ENCODE measurements around the gene CCDC106. TPM values are rescaled to one million over a fixed set of nuclear protein-coding genes. Genes with fewer than 3 reads are reported as not detected.

Gene CCDC106
- total and polyA plus RNA-seq, 2 of the 4 experiments (the other 2 are of a cell fraction), result 2.3 to 13.6 TPM

DNA sequence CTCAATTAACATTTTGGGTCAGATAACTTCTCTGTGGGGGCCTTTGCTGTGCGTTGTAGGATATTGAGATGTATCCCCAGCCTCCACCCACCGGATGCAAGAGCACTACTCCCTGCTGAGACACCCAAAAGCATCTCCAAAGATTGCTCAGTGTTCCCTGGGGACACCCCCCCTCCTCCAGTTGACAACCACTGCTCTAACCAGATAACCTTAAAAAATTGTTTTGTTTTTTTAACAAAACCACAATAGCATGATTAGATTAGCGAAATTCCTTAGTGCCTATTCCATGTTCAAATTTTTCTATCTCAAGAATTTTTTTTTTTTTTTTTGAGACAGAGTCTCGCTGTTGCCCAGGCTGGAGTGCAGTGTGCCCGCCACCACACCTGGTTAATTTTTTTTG lies 24.4 kb downstream of the CCDC106 start:
- POLR2A ChIA-PET (ENCODE audit: unreplicated experiment), result no interaction called here
- H3K14ac ChIP-seq (replicated peaks; ENCODE audit: low read depth, low read length), result no peak overlapping the region

More for the DNA sequence above, 24.4 kb downstream of the CCDC106 start:
- Histone ChIP-seq H2AFZ (replicated peaks; ENCODE audit: low read length, poor library complexity) (no peak overlapping the region), H2BK5ac (ENCODE audit: low read depth, low read length, poor library complexity, severe bottlenecking) (no peak overlapping the region), H3K9me3 (ENCODE audit: control insufficient read depth, insufficient read depth, low read length) (no peaks in the 10 kb centered on the region), H4K20me1 (ENCODE audit: insufficient read depth, low read length) (peaks cover 64% of the 10 kb centered on the region), H3K18ac (ENCODE audit: low read depth, low read length) (no peak overlapping the region), H3K36me3 (ENCODE audit: control insufficient read depth, insufficient read depth, low read length) (peaks cover 39% of the 10 kb centered on the region), H2BK15ac (ENCODE audit: low read depth, low read length) (no peak overlapping the region), H3K4me1 (ENCODE audit: control insufficient read depth, insufficient read depth, low read length) (peaks cover 5% of the 10 kb centered on the region; the same call in 1 of the 2 replicates), H3K9ac (ENCODE audit: low read depth, low read length) (no peak overlapping the region), H2AK9ac (replicated peaks; ENCODE audit: low read depth, low read length, poor library complexity) (no peak overlapping the region), H4K8ac (ENCODE audit: low read depth in 2 of 2, low read length in 2 of 2) (no peak overlapping the region), H3K23ac (ENCODE audit: low read depth, low read length) (no peak overlapping the region), H3K27me3 (ENCODE audit: control insufficient read depth, insufficient read depth, low read length) (no peaks in the 10 kb centered on the region), H3K9me1 (ENCODE audit: insufficient read depth, low read length) (no peaks in the 10 kb centered on the region), H4K5ac (ENCODE audit: low read depth, low read length) (no peak overlapping the region), H2BK120ac (ENCODE audit: low read depth, low read length) (no peak overlapping the region), H3K4me3 (ENCODE audit: insufficient read depth, low read depth, low read length) (no peak overlapping the region), H2AK5ac (ENCODE audit: low read depth, low read length) (no peak overlapping the region), H4K91ac (ENCODE audit: insufficient read depth, low read depth, low read length) (no peak overlapping the region), H3K4ac (ENCODE audit: low read depth, low read length) (no peak overlapping the region), H3K79me1 (ENCODE audit: low read depth in 1 of 2, low read length in 2 of 2) (peaks cover 18 to 49% of the 10 kb centered on the region in 2 experiments; a peak in 3 of 4 replicates), H3K4me2 (ENCODE audit: low read depth, low read length) (no peak overlapping the region), H3K56ac (ENCODE audit: extremely low read depth, insufficient read depth, low read length) (no peak overlapping the region), H2BK20ac (ENCODE audit: low read depth, low read length) (no peak overlapping the region), H3K27ac (ENCODE audit: insufficient read depth, low read length) (no peak overlapping the region)
- DNase-seq, result peak; percentile 23
- TF ChIP-seq FOS (IDR thresholded peaks at IDR 0.05; ENCODE audit: low read depth, low read length) (no peak), MAFK (IDR thresholded peaks at IDR 0.05; ENCODE audit: low read depth, low read length) (no peak), MXI1 (IDR thresholded peaks at IDR 0.05; ENCODE audit: borderline replicate concordance, low read depth, low read length) (no peak), RCOR1 (IDR thresholded peaks at IDR 0.05; ENCODE audit: insufficient replicate concordance, low read length) (no peak), NFE2L2 (IDR thresholded peaks at IDR 0.05; ENCODE audit: low read depth, low read length) (no peak), BHLHE40 (IDR thresholded peaks at IDR 0.05; ENCODE audit: low read depth, low read length) (no peak), RAD21 (IDR thresholded peaks at IDR 0.05; ENCODE audit: low read length) (no peak), CEBPB (IDR thresholded peaks at IDR 0.05; ENCODE audit: low read depth, low read length) (no peak), CHD1 (IDR thresholded peaks at IDR 0.05; ENCODE audit: low read depth, low read length) (no peak)
- TF ChIP-seq, protein P1, sequence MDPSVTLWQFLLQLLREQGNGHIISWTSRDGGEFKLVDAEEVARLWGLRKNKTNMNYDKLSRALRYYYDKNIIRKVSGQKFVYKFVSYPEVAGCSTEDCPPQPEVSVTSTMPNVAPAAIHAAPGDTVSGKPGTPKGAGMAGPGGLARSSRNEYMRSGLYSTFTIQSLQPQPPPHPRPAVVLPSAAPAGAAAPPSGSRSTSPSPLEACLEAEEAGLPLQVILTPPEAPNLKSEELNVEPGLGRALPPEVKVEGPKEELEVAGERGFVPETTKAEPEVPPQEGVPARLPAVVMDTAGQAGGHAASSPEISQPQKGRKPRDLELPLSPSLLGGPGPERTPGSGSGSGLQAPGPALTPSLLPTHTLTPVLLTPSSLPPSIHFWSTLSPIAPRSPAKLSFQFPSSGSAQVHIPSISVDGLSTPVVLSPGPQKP (IDR thresholded peaks at IDR 0.05; ENCODE audit: borderline replicate concordance, low read depth, low read length), result no peak
- dilution Hi-C loops (cut with HindIII; ENCODE audit: low sequenced_read_pairs, unreplicated experiment) (no loop called here), in situ Hi-C loops (cut with MboI; ENCODE audit: low sequenced_read_pairs) (loop anchor here (25.0 kb wide), 2 partner anchors 1210 to 1535 kb away; partner anchors contain the start of genes CDC42EP5, CNOT3 and LENG9), intact Hi-C loops (cut with micrococcal nuclease) (no loop called here)
- CTCF ChIA-PET, result interaction anchor here (0.8 kb wide), 1 partner anchor 9 kb away, joined by 3 read pairs; no protein-coding TSS in a partner anchor
- WGBS, 2 experiments (ENCODE audit: extremely low coverage in 2 of 2, insufficient read length in 1 of 2), result no CpG with 5 or more reads among the region's 5 CpGs
- BruUV-seq (replicated peaks), result no TSS peak
- ATAC-seq (ENCODE audit: low read depth), result no peak

Measured in IMR-90 (cell line).